ENCODE data around the gene SLC10A4. TPM values are rescaled to one million over a fixed set of nuclear protein-coding genes. Genes with fewer than 3 reads are reported as not detected.

Gene SLC10A4
- total RNA-seq, 2 experiments from 2014 or later, result not detected

Other genes with a start within 250 kb of the SLC10A4 start
- 1 to 10 TPM; 1.0 to 1.1 TPM for gene TEC, start 213.5 kb upstream of the SLC10A4 start, total RNA-seq
- 10 to 100 TPM; 58.8 to 96.5 TPM for gene SLAIN2, start 141.8 kb upstream of the SLC10A4 start, total RNA-seq
- not detected for gene ZAR1, start 6.9 kb downstream of the SLC10A4 start, total RNA-seq

Measured in activated CD4-positive, alpha-beta T cell treated with anti-CD3 and anti-CD28 coated beads, Interleukin-2, amount 10 ng/mL, durations not matched to agents 7 days and 5 days (primary cell).